GM12892 (cell line): ENCODE measurements around the gene GMEB2.

Experiments used
- DNase-seq: peaks from one replicate; pipeline ENCODE4 v3.0.0; 2011; ENCODE audit not compliant: insufficient read length
- FAIRE-seq: peaks from 2 replicates; lab custom pipeline; 2011; peaks lifted over from hg19 to GRCh38; lab: Jason Lieb, UNC
- POLR2A ChIP-seq: IDR thresholded peaks from 2 replicates; pipeline ENCODE4 v1.6.1; 2011; ENCODE audit warnings: low read depth, low read length, control low read depth
- POLR2AphosphoS5 ChIP-seq: IDR thresholded peaks from 2 replicates; pipeline ENCODE4 v1.6.1; 2011; ENCODE audit warnings: low read depth, low read length, control low read depth
- TAF1 ChIP-seq: IDR thresholded peaks from 2 replicates; pipeline ENCODE4 v1.6.1; 2011; ENCODE audit warnings: low read depth, mild to moderate bottlenecking, control low read depth, low read length, borderline replicate concordance

Gene GMEB2

DNA sequence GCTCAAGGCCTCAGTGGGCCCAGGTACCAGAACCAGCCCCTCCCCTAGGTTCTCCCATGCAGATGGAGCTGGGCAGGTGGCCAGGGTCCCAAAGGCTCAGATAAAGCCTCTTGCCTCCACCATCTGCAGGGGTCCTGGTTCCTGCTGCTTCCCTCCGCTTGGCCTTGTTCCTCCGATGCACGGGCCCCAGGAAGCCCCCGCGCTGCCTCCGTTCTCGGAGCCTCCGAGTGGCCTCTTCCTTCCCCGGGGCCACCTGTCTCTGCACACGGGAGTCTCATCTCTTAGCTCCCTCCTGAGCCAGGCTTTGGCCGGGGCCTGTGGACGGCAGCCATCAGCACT is 87.8 kb downstream of the GMEB2 start:
- FAIRE-seq (no peak), DNase-seq (no peak)
- TF ChIP-seq TAF1 (no peak), POLR2A (no peak)

DNA sequence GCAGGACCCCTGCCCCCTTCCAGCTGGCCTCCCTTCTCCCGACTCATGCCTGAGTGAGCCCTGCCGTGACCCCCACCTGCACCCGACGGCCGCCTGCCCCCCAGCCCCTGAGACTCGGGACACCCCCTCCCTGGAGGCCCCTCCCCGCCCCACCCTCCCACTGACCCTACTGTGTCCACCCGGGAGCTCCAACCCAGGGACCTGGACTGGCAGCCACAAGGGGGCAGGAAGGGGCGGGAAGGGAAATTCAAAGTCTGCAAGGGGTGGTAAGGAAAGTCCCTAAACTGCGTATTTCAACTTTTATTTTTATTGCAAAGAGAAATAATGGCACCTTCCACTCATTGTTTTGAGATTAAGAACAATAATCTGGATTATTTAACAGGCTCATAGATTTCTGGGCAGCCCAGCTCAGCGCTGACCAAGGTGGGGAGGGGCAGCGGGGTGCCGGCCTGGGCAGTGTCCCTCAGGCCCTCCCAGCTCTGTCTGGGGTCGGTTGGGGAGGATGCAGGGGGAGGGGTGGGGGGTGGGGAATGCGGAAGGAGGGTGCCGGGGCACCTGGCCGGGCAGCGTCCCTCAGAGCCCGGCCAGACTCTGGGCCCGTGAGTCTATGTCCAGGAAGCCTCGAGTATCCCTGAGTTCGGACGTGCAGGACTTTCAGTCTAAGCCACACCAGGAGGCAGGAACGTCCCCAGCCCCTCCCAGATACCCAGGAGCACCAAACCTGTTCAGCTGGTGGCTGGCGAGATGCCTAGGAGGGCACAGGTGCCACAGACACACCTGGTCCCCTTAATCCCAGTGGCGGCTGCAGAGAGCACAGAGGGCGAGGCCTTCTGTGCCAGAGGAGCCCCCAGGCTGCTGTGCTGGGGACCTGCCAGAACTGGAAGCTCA is 88.5 kb downstream of the GMEB2 start:
- TF ChIP-seq POLR2A (no peak), POLR2AphosphoS5 (no peak), TAF1 (no peak)
- DNase-seq (no peak), FAIRE-seq (no peak)
